HepG2 (cell line): ENCODE data around the gene ZNF106. TPM values are rescaled to one million over a fixed set of nuclear protein-coding genes. Genes with fewer than 3 reads are reported as not detected.
A peak's percentile ranks its signal among the peaks of the same experiment; 100 is the strongest.

ENCODE experiments used
- ATAC-seq: fragments of 200-7000 bp; cut with Tn5 transposase; 3 replicates; pipeline ENCODE4 v1.9.1; 2020; ENCODE audit warnings: mild to moderate bottlenecking, moderate library complexity
- BruUV-seq: library from RNA; stranded (reverse); fragments of 400-500 nt; replicated peaks from 2 replicates; lab custom pipeline; 2021; lab: Mats Ljungman, UMichigan
- CTCF ChIA-PET: fragments of 300-600 bp; formaldehyde crosslinking; extraction: SDS; loops from one replicate; lab custom pipeline; 2021; ENCODE audit warnings: low total read pairs, inconsistent platforms, low intra/inter-chr PET ratio; lab: Yijun Ruan, JAX
- POLR2A ChIA-PET: fragments of 350-600 bp; sonication (Branson Sonifier 250); formaldehyde crosslinking; loops from one replicate; lab custom pipeline; 2020; ENCODE audit warnings: antibody characterized with exemption, inconsistent platforms; lab: Yijun Ruan, JAX
- DNase-seq: peaks from one replicate; pipeline ENCODE4 v3.0.0-alpha.2; 2015; ENCODE audit warnings: low spot score
- FAIRE-seq: peaks from 3 replicates; lab custom pipeline; 2011; peaks lifted over from hg19 to GRCh38; lab: Jason Lieb, UNC
- H2AFZ ChIP-seq: one replicate; pipeline ENCODE4 v1.6.1; 2011; ENCODE audit warnings: low read length, inconsistent platforms
- H3K27ac ChIP-seq: fragments of 300-600 bp; 3 replicates; pipeline ENCODE4 v1.8.0; 2011; ENCODE audit warnings: mixed run types, mild to moderate bottlenecking, mixed read lengths, low read length, inconsistent platforms; ENCODE audit not compliant: insufficient read depth; ENCODE audit errors: extremely low read length
- H3K27me3 ChIP-seq, 2 experiments: fragments of 200-600 bp in 1 of 2; 2 replicates in 1 of 2; 3 replicates in 1 of 2; pipeline versions ENCODE4 v1.6.0 to v1.8.0; 2011; ENCODE audit warnings: low read length in 2 of 2, mild to moderate bottlenecking in 2 of 2, moderate library complexity in 2 of 2, inconsistent platforms in 1 of 2; ENCODE audit not compliant: insufficient read depth in 2 of 2, control insufficient read depth in 1 of 2
- H3K36me3 ChIP-seq, 2 experiments: fragments of 200-600 bp in 1 of 2; replicated peaks in 1 of 2; 2 replicates in 1 of 2; 3 replicates in 1 of 2; pipeline versions ENCODE4 v1.5.1 to v1.8.0; 2011; ENCODE audit warnings: low read length in 2 of 2, inconsistent platforms in 1 of 2; ENCODE audit not compliant: insufficient read depth in 2 of 2, control insufficient read depth in 1 of 2
- H3K4me1 ChIP-seq: 2 replicates; pipeline ENCODE4 v1.5.1; 2012; ENCODE audit warnings: low read length, inconsistent platforms; ENCODE audit not compliant: insufficient read depth
- H3K4me2 ChIP-seq: 2 replicates; pipeline ENCODE4 v1.6.0; 2011; ENCODE audit warnings: low read depth, low read length, inconsistent platforms
- H3K4me3 ChIP-seq, 3 experiments: fragments of 200-600 bp in 1 of 3; sonication (generic), shearing (Covaris generic) in 1 of 3; replicated peaks in 1 of 3; 2 replicates each; pipeline ENCODE4 v1.5.1; 2011 to 2016; ENCODE audit warnings: low read length in 3 of 3, inconsistent platforms in 2 of 3, low read depth in 2 of 3, mild to moderate bottlenecking in 2 of 3, control low read depth in 1 of 3, mixed read lengths in 1 of 3; ENCODE audit not compliant: insufficient read depth in 1 of 3
- H3K79me2 ChIP-seq: one replicate; pipeline ENCODE4 v1.6.1; 2011; ENCODE audit warnings: low read length, inconsistent platforms; ENCODE audit not compliant: insufficient read depth
- H3K9ac ChIP-seq: 2 replicates; pipeline ENCODE4 v1.6.0; 2011; ENCODE audit warnings: mild to moderate bottlenecking, low read depth, low read length, inconsistent platforms; ENCODE audit not compliant: insufficient read depth
- H3K9me3 ChIP-seq: 2 replicates; pipeline ENCODE4 v1.5.1; 2012; ENCODE audit warnings: mild to moderate bottlenecking, low read length
- H4K20me1 ChIP-seq: 2 replicates; pipeline ENCODE4 v1.6.0; 2011; ENCODE audit warnings: inconsistent platforms, mild to moderate bottlenecking, low read length, moderate library complexity; ENCODE audit not compliant: insufficient read depth
- ATF7 ChIP-seq, 2 experiments: fragments of 450-650 bp in 1 of 2; sonication (generic) in 1 of 2; formaldehyde crosslinking in 1 of 2; IDR thresholded peaks; 2 replicates each; pipeline versions ENCODE4 v1.4.0 to v1.6.1; 2016 to 2020; ENCODE audit warnings: antibody characterized with exemption in 1 of 2, mild to moderate bottlenecking in 1 of 2, missing genetic modification reagents in 1 of 2
- FOSL1 ChIP-seq: sonication (generic); formaldehyde crosslinking; IDR thresholded peaks from 2 replicates; pipeline ENCODE4 v1.9.0; 2021; ENCODE audit warnings: missing genetic modification reagents, borderline replicate concordance
- GABPB1 ChIP-seq: IDR thresholded peaks from 2 replicates; pipeline ENCODE4 v1.6.1; 2016; ENCODE audit warnings: mild to moderate bottlenecking, missing genetic modification reagents, moderate library complexity, missing compliant biosample characterization
- HOXA9 ChIP-seq: sonication (generic); formaldehyde crosslinking; IDR thresholded peaks from 2 replicates; pipeline ENCODE4 v1.8.1; 2022; ENCODE audit warnings: missing genetic modification reagents, mild to moderate bottlenecking, moderate library complexity, borderline replicate concordance
- JUN ChIP-seq: sonication (generic); formaldehyde crosslinking; IDR thresholded peaks from 2 replicates; pipeline ENCODE4 v1.4.0; 2020; ENCODE audit warnings: mild to moderate bottlenecking, missing genetic modification reagents
- KDM1A ChIP-seq: IDR thresholded peaks from 2 replicates; pipeline ENCODE4 v1.6.1; 2016; ENCODE audit warnings: missing compliant biosample characterization
- KDM2A ChIP-seq: sonication (generic); formaldehyde crosslinking; IDR thresholded peaks from 2 replicates; pipeline ENCODE4 v1.4.0; 2020; ENCODE audit warnings: low read depth, missing genetic modification reagents, borderline replicate concordance
- KLF12 ChIP-seq: sonication (generic); formaldehyde crosslinking; IDR thresholded peaks from 2 replicates; pipeline ENCODE4 v1.4.0; 2020; ENCODE audit warnings: missing genetic modification reagents, borderline replicate concordance
- NCOA2 ChIP-seq: sonication (generic); formaldehyde crosslinking; IDR thresholded peaks from 2 replicates; pipeline ENCODE4 v1.8.0; 2022; ENCODE audit warnings: inconsistent platforms
- NONO ChIP-seq, 2 experiments: fragments of 450-650 bp in 1 of 2; sonication (generic) in 1 of 2; formaldehyde crosslinking in 1 of 2; IDR thresholded peaks in 1 of 2; conservative IDR thresholded peaks in 1 of 2; 2 replicates each; pipeline versions ENCODE4 v1.6.1 to v1.8.0; 2017 to 2022; ENCODE audit warnings: mild to moderate bottlenecking in 1 of 2, missing genetic modification reagents in 1 of 2, moderate library complexity in 1 of 2
- SIX1 ChIP-seq: sonication (generic); formaldehyde crosslinking; IDR thresholded peaks from 2 replicates; pipeline ENCODE4 v1.4.0; 2020; ENCODE audit warnings: missing genetic modification reagents, borderline replicate concordance
- SMAD3 ChIP-seq: sonication (generic); formaldehyde crosslinking; IDR thresholded peaks from 2 replicates; pipeline ENCODE4 v1.4.0; 2020; ENCODE audit warnings: missing genetic modification reagents
- ZFP82 ChIP-seq: sonication (generic); formaldehyde crosslinking; IDR thresholded peaks from 2 replicates; pipeline ENCODE4 v1.5.1; 2020; ENCODE audit warnings: mild to moderate bottlenecking, missing genetic modification reagents, borderline replicate concordance
- ZNF264 ChIP-seq: sonication (generic); formaldehyde crosslinking; IDR thresholded peaks from 2 replicates; pipeline ENCODE4 v1.4.0; 2020; ENCODE audit warnings: missing genetic modification reagents
- ZNF329 ChIP-seq: sonication (generic); formaldehyde crosslinking; IDR thresholded peaks from 2 replicates; pipeline ENCODE4 v1.9.0; 2021; ENCODE audit warnings: low read depth, mild to moderate bottlenecking, missing genetic modification reagents
- ZNF33B ChIP-seq: sonication (generic); formaldehyde crosslinking; IDR thresholded peaks from 2 replicates; pipeline ENCODE4 v1.5.1; 2020; ENCODE audit warnings: mild to moderate bottlenecking, missing genetic modification reagents
- ZNF550 ChIP-seq: sonication (generic); formaldehyde crosslinking; IDR thresholded peaks from 2 replicates; pipeline ENCODE4 v1.4.0; 2020; ENCODE audit warnings: mild to moderate bottlenecking, missing genetic modification reagents, borderline replicate concordance
- ZNF598 ChIP-seq: sonication (generic); formaldehyde crosslinking; IDR thresholded peaks from 2 replicates; pipeline ENCODE4 v1.5.1; 2020; ENCODE audit warnings: mild to moderate bottlenecking, missing genetic modification reagents, borderline replicate concordance
- ZNF773 ChIP-seq: sonication (generic); formaldehyde crosslinking; IDR thresholded peaks from 2 replicates; pipeline ENCODE4 v1.4.0; 2020; ENCODE audit warnings: missing genetic modification reagents, borderline replicate concordance
- ZNF777 ChIP-seq: sonication (generic); formaldehyde crosslinking; IDR thresholded peaks from 2 replicates; pipeline ENCODE4 v1.4.0; 2020; ENCODE audit warnings: missing genetic modification reagents
- WGBS: methylation state at CpG from one replicate; pipeline ENCODE4 v1.1.6; 2017; ENCODE audit warnings: low lambda C conversion rate; 5-methylcytosine and 5-hydroxymethylcytosine counted together
- in situ Hi-C: cut with HindIII; loops from 2 replicates; pipeline ENCODE4 v1.10.0; 2017; ENCODE audit warnings: low pct_unique_long_range_greater_than_20kb; ENCODE audit not compliant: extremely low pct_ligation_motif_present
- intact Hi-C: fragments of 100-400 bp; cut with micrococcal nuclease; formaldehyde crosslinking; loops from one replicate; pipeline ENCODE4 v1.10.0; 2022; ENCODE audit not compliant: unreplicated experiment
- polyA plus RNA-seq, 8 experiments: library from polyadenylated mRNA; depleted of rRNA in 3 of 8; stranded (reverse) in 7 of 8; unstranded in 1 of 8; fragments of >200 nt; fragmentation: Illumina TruSeq in 4 of 8; extraction: Trizol in 4 of 8; gene quantifications; 2 replicates each; pipeline versions ENCODE4 v1.2.1 to v1.2.3, GENCODE V29; 2011 to 2016; ENCODE audit warnings: low read depth in 4 of 8, missing spikeins in 1 of 8, mixed read lengths in 1 of 8; ENCODE audit not compliant: insufficient read depth in 1 of 8
- total RNA-seq, 5 experiments: library from RNA; depleted of rRNA; stranded (reverse); fragments of >200 nt; fragmentation: Illumina TruSeq; extraction: Trizol; gene quantifications; 2 replicates each; pipeline ENCODE4 v1.2.3, GENCODE V29; 2016; ENCODE audit warnings: low read depth in 1 of 5
- TF ChIP-seq, protein P1 (sequence below): sonication (generic); formaldehyde crosslinking; conservative IDR thresholded peaks from 2 replicates; pipeline ENCODE4 v1.5.0; 2020; ENCODE audit warnings: missing genetic modification reagents
- TF ChIP-seq, protein P2 (sequence below): sonication (generic); formaldehyde crosslinking; IDR thresholded peaks from 2 replicates; pipeline ENCODE4 v1.5.1; 2020; ENCODE audit warnings: missing genetic modification reagents, mild to moderate bottlenecking, borderline replicate concordance

The ZNF106 gene
- total and polyA plus RNA-seq, 2 of the 13 experiments (the other 11 are each of a cell fraction or from before 2014, with no cell fraction given): 12.5 to 35.1 TPM

DNA sequence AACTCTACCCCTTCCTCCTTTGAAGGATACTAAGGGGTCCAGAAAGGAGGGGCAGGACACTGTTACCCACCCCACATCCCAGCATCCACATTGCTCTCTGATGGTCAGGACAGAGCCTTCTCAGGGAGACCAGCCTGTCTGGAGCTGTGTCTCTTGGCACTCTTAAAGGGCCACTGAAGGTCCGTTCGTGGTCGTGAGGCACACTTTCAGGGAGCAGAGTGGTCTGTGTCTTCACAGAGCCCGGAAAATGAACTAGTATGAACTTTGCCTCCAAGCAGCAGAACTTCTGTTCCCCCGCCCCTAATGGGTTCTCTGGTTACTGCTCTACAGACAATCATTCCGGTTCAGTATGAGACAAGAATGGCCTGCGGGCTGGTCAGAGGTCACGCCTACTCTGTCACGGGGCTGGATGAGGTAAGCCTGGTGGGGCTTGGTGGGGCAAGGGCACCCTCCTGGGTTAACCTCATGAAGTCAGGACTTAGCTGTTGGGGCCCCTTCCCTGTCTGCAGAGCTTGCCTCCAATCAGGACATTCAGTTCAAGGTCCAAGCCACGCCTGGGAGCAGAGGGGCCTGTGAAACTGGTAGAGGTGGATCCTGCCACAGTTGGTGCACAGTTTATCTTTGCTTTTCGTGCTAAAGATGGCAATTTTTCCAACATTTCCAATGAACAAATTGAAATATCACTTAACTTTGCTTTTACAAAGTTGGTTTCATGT, 98.5 kb downstream of the ZNF106 start (continued):
- TF ChIP-seq NONO (IDR thresholded peaks at IDR 0.05) (no peak), NONO (CRISPR knock-in tag; conservative IDR thresholded peaks at IDR 0.05) (peak; percentile 80), ZNF550 (CRISPR knock-in tag) (no peak), ZNF33B (CRISPR knock-in tag) (no peak), GABPB1 (CRISPR knock-in tag) (peak; percentile 56), FOSL1 (CRISPR knock-in tag) (no peak), ZFP82 (CRISPR knock-in tag) (peak; percentile 48; the same call in 1 of the 2 replicates), SMAD3 (CRISPR knock-in tag) (peak; percentile 65; the same call in 1 of the 2 replicates), KDM2A (CRISPR knock-in tag) (peak; percentile 38; the same call in 1 of the 2 replicates), KLF12 (no peak; the same call in 1 of the 2 replicates), SIX1 (peak; percentile 89), HOXA9 (no peak)
- TF ChIP-seq, protein P1, sequence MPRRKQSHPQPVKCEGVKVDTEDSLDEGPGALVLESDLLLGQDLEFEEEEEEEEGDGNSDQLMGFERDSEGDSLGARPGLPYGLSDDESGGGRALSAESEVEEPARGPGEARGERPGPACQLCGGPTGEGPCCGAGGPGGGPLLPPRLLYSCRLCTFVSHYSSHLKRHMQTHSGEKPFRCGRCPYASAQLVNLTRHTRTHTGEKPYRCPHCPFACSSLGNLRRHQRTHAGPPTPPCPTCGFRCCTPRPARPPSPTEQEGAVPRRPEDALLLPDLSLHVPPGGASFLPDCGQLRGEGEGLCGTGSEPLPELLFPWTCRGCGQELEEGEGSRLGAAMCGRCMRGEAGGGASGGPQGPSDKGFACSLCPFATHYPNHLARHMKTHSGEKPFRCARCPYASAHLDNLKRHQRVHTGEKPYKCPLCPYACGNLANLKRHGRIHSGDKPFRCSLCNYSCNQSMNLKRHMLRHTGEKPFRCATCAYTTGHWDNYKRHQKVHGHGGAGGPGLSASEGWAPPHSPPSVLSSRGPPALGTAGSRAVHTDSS (CRISPR knock-in tag): no peak

DNA sequence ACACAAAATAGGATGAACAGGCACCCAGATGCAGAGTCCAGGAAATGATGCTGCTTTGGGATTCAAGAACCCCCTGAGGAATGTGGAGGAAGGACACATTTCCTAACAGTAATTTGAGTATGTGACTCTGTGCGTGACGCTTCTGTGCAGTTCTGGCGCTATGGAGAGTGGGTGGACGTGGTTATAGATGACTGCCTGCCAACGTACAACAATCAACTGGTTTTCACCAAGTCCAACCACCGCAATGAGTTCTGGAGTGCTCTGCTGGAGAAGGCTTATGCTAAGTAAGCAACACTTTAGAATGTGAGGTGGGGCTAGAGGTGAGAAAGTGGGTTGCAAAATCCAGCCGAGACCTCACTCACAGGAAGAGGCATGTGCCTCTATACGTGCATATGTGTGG, 103.3 kb downstream of the ZNF106 start:
- CTCF ChIA-PET: no interaction called here
- Histone ChIP-seq H3K27me3 (no peaks in the 10 kb centered on the region), H3K4me2 (no peak overlapping the region), H3K9ac (no peak overlapping the region), H2AFZ (no peak overlapping the region), H3K4me1 (peaks cover 37% of the 10 kb centered on the region), H3K4me3 (no peak overlapping the region), H3K79me2 (no peaks in the 10 kb centered on the region), H3K27ac (no peak overlapping the region), H3K36me3 (no peaks in the 10 kb centered on the region), H3K9me3 (no peaks in the 10 kb centered on the region), H4K20me1 (no peaks in the 10 kb centered on the region)
- intact Hi-C loops (no loop called here), in situ Hi-C loops (no loop called here)
- no TSS peak for BruUV-seq
- no peak for ATAC-seq
- no peak for DNase-seq
- no peak for FAIRE-seq
- POLR2A ChIA-PET: no interaction called here
- WGBS: 73% methylated on average over 8 of the region's 8 CpGs
- no peak for TF ChIP-seq ZNF773 (CRISPR knock-in tag)
- no peak for TF ChIP-seq NCOA2 (CRISPR knock-in tag)
- TF ChIP-seq JUN: no peak
- no peak for TF ChIP-seq ATF7 (IDR thresholded peaks at IDR 0.05)
- TF ChIP-seq ATF7 (CRISPR knock-in tag; IDR thresholded peaks at IDR 0.05): no peak
- TF ChIP-seq ZNF598: no peak
- no peak for TF ChIP-seq ZNF264 (CRISPR knock-in tag)
- no peak for TF ChIP-seq ZNF777 (CRISPR knock-in tag)
- TF ChIP-seq, protein P2, sequence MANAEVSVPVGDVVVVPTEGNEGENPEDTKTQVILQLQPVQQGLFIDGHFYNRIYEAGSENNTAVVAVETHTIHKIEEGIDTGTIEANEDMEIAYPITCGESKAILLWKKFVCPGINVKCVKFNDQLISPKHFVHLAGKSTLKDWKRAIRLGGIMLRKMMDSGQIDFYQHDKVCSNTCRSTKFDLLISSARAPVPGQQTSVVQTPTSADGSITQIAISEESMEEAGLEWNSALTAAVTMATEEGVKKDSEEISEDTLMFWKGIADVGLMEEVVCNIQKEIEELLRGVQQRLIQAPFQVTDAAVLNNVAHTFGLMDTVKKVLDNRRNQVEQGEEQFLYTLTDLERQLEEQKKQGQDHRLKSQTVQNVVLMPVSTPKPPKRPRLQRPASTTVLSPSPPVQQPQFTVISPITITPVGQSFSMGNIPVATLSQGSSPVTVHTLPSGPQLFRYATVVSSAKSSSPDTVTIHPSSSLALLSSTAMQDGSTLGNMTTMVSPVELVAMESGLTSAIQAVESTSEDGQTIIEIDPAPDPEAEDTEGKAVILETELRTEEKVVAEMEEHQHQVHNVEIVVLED (CRISPR knock-in tag): no peak
- TF ChIP-seq KDM1A (CRISPR knock-in tag): no peak
- no peak for TF ChIP-seq ZNF329
